ENCODE measurements around the gene NOC2L. TPM values are rescaled to one million over a fixed set of nuclear protein-coding genes. Genes with fewer than 3 reads are reported as not detected.

The NOC2L gene
- total and polyA plus RNA-seq, 9 of the 15 experiments (the other 6 are each of a cell fraction or from before 2014, with no cell fraction given): 4.0 to 410 (median 200) TPM

GRCh38 chr1:958823-959730 lies at the start of gene NOC2L (continued):
- TF ChIP-seq CTCFL (IDR thresholded peaks at IDR 0.05; ENCODE audit: borderline replicate concordance, insufficient read depth, low read depth, low read length, poor library complexity, severe bottlenecking): no peak
- TF ChIP-seq, protein P1, sequence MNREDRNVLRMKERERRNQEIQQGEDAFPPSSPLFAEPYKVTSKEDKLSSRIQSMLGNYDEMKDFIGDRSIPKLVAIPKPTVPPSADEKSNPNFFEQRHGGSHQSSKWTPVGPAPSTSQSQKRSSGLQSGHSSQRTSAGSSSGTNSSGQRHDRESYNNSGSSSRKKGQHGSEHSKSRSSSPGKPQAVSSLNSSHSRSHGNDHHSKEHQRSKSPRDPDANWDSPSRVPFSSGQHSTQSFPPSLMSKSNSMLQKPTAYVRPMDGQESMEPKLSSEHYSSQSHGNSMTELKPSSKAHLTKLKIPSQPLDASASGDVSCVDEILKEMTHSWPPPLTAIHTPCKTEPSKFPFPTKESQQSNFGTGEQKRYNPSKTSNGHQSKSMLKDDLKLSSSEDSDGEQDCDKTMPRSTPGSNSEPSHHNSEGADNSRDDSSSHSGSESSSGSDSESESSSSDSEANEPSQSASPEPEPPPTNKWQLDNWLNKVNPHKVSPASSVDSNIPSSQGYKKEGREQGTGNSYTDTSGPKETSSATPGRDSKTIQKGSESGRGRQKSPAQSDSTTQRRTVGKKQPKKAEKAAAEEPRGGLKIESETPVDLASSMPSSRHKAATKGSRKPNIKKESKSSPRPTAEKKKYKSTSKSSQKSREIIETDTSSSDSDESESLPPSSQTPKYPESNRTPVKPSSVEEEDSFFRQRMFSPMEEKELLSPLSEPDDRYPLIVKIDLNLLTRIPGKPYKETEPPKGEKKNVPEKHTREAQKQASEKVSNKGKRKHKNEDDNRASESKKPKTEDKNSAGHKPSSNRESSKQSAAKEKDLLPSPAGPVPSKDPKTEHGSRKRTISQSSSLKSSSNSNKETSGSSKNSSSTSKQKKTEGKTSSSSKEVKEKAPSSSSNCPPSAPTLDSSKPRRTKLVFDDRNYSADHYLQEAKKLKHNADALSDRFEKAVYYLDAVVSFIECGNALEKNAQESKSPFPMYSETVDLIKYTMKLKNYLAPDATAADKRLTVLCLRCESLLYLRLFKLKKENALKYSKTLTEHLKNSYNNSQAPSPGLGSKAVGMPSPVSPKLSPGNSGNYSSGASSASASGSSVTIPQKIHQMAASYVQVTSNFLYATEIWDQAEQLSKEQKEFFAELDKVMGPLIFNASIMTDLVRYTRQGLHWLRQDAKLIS (CRISPR knock-in tag; IDR thresholded peaks at IDR 0.05): no peak
- no peak for TF ChIP-seq NFE2 (IDR thresholded peaks at IDR 0.05; ENCODE audit: low read depth)
- TF ChIP-seq SLC30A9 (CRISPR knock-in tag; IDR thresholded peaks at IDR 0.05): no peak
- TF ChIP-seq ZNF707 (CRISPR knock-in tag; conservative IDR thresholded peaks at IDR 0.05): peak; percentile 60; the same call in 1 of the 2 replicates
- TF ChIP-seq POLR3A (IDR thresholded peaks at IDR 0.05; ENCODE audit: borderline replicate concordance, extremely low read depth, insufficient read depth, insufficient read length): no peak
- TF ChIP-seq PHB2 (IDR thresholded peaks at IDR 0.05; ENCODE audit: low read depth): no peak
- TF ChIP-seq NONO (IDR thresholded peaks at IDR 0.05; ENCODE audit: low read depth in 2 of 2, low read length in 1 of 2): no peak; a peak in 1 of 4 replicates
- no peak for TF ChIP-seq ASH1L (IDR thresholded peaks at IDR 0.05; ENCODE audit: borderline replicate concordance, low read depth, partially characterized antibody)
- TF ChIP-seq BHLHE40 (IDR thresholded peaks at IDR 0.05; ENCODE audit: low read length): peak; percentile 42; the same call in 1 of the 2 replicates
- TF ChIP-seq FOXA3 (CRISPR knock-in tag; conservative IDR thresholded peaks at IDR 0.05 in 1 of 2, IDR thresholded peaks at IDR 0.05 in 1 of 2): peak in 1 of 2 experiments; percentile 62; a peak in 1 of 4 replicates
- no peak for TF ChIP-seq RBM34 (IDR thresholded peaks at IDR 0.05; ENCODE audit: borderline replicate concordance, insufficient read depth, low read length)
- TF ChIP-seq, protein P2, sequence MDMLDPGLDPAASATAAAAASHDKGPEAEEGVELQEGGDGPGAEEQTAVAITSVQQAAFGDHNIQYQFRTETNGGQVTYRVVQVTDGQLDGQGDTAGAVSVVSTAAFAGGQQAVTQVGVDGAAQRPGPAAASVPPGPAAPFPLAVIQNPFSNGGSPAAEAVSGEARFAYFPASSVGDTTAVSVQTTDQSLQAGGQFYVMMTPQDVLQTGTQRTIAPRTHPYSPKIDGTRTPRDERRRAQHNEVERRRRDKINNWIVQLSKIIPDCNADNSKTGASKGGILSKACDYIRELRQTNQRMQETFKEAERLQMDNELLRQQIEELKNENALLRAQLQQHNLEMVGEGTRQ (CRISPR knock-in tag; IDR thresholded peaks at IDR 0.05): no peak
- TF ChIP-seq XRCC3 (IDR thresholded peaks at IDR 0.05): no peak
- TF ChIP-seq ZC3H11A (IDR thresholded peaks at IDR 0.05; ENCODE audit: low read depth, low read length): no peak
- TF ChIP-seq UBTF (IDR thresholded peaks at IDR 0.05; ENCODE audit: borderline replicate concordance in 1 of 2, low read depth in 2 of 2, low read length in 2 of 2): peak in 1 of 2 experiments; percentile 70; a peak in 1 of 4 replicates
